Upper lobe of left lung (tissue), 4 donors: ENCODE measurements around the gene PHTF1.

ENCODE experiments used
- POLR2A ChIP-seq, 4 donors: fragments of 450-650 bp; IDR thresholded peaks; one replicate each; pipeline ENCODE4 v1.5.1; 2016 to 2017; ENCODE audit warnings: antibody characterized with exemption in 4 of 4, mild to moderate bottlenecking in 2 of 4
- POLR2AphosphoS5 ChIP-seq, 2 donors: sonication (generic); formaldehyde crosslinking; IDR thresholded peaks; one replicate each; pipeline ENCODE4 v1.5.1; 2017; ENCODE audit warnings: antibody characterized with exemption in 2 of 2
- TF ChIP-seq, protein P1 (sequence below), 6 experiments: fragments of 450-650 bp in 4 of 6; fragments of 200-600 bp in 2 of 6; sonication (generic) in 2 of 6; IDR thresholded peaks; one replicate each; pipeline ENCODE4 v1.5.1; 2016 to 2019; ENCODE audit warnings: antibody characterized with exemption in 6 of 6

- TF ChIP-seq, protein P1, sequence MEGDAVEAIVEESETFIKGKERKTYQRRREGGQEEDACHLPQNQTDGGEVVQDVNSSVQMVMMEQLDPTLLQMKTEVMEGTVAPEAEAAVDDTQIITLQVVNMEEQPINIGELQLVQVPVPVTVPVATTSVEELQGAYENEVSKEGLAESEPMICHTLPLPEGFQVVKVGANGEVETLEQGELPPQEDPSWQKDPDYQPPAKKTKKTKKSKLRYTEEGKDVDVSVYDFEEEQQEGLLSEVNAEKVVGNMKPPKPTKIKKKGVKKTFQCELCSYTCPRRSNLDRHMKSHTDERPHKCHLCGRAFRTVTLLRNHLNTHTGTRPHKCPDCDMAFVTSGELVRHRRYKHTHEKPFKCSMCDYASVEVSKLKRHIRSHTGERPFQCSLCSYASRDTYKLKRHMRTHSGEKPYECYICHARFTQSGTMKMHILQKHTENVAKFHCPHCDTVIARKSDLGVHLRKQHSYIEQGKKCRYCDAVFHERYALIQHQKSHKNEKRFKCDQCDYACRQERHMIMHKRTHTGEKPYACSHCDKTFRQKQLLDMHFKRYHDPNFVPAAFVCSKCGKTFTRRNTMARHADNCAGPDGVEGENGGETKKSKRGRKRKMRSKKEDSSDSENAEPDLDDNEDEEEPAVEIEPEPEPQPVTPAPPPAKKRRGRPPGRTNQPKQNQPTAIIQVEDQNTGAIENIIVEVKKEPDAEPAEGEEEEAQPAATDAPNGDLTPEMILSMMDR (IDR thresholded peaks at IDR 0.05) = no peak
- TF ChIP-seq POLR2A (IDR thresholded peaks at IDR 0.05) (no peak), POLR2AphosphoS5 (IDR thresholded peaks at IDR 0.05) (no peak)
Measured at GRCh38 chr1:113694910-113695309, 64.4 kb downstream of the PHTF1 start.
